Thyroid gland (tissue), 4 donors: ENCODE results near the gene ZNF799. TPM values are rescaled to one million over a fixed set of nuclear protein-coding genes. Genes with fewer than 3 reads are reported as not detected.

ENCODE experiments used
- DNase-seq, 2 donors: peaks; one replicate each; pipeline ENCODE4 v3.0.0-alpha.2; 2019
- H3K27ac ChIP-seq, 3 donors: fragments of 200-600 bp; sonication (generic); 1 replicate in 2 of 3; 2 replicates in 1 of 3; pipeline ENCODE4 v1.5.1; 2016 to 2019; ENCODE audit warnings: mild to moderate bottlenecking in 1 of 3, moderate library complexity in 1 of 3
- H3K27me3 ChIP-seq: fragments of 200-600 bp; sonication (generic); one replicate; pipeline ENCODE4 v1.5.1; 2019
- H3K36me3 ChIP-seq, 2 donors: fragments of 200-600 bp; sonication (generic); one replicate each; pipeline ENCODE4 v1.5.1; 2016 to 2019
- H3K4me1 ChIP-seq, 2 donors: fragments of 200-600 bp; sonication (generic); one replicate each; pipeline ENCODE4 v1.5.1; 2017 to 2019
- H3K4me3 ChIP-seq, 3 donors: fragments of 200-600 bp; sonication (generic); replicated peaks in 1 of 3; 1 replicate in 2 of 3; 2 replicates in 1 of 3; pipeline ENCODE4 v1.5.1; 2016; ENCODE audit warnings: mild to moderate bottlenecking in 1 of 3
- H3K9me3 ChIP-seq: fragments of 200-600 bp; sonication (generic); one replicate; pipeline ENCODE4 v1.5.1; 2017
- CTCF ChIP-seq, 6 experiments: fragments of 200-600 bp in 3 of 6; fragments of 450-650 bp in 3 of 6; sonication (generic) in 3 of 6; IDR thresholded peaks; one replicate each; pipeline ENCODE4 v1.5.1; 2016 to 2019; ENCODE audit warnings: antibody characterized with exemption in 6 of 6, mild to moderate bottlenecking in 2 of 6, inconsistent platforms in 1 of 6, moderate library complexity in 1 of 6
- POLR2A ChIP-seq, 2 donors: fragments of 450-650 bp; IDR thresholded peaks; one replicate each; pipeline ENCODE4 v1.6.1; 2017; ENCODE audit warnings: antibody characterized with exemption in 2 of 2, mild to moderate bottlenecking in 2 of 2, moderate library complexity in 1 of 2
- WGBS, 2 donors: methylation state at CpG; one replicate each; pipeline ENCODE4 v1.1.5; 2017; 5-methylcytosine and 5-hydroxymethylcytosine counted together
- intact Hi-C: fragments of 100-400 bp; cut with DNase I; formaldehyde crosslinking; loops from one replicate; pipeline ENCODE4 v1.15.1; 2023
- small RNA-seq: library from RNA; depleted of rRNA; stranded (forward); fragments of <200 nt; gene quantifications from one replicate; pipeline ENCODE3, GENCODE V24; 2016
- total RNA-seq, 4 donors: library from RNA; depleted of rRNA; stranded (reverse); fragments of >200 nt; gene quantifications; one replicate each; pipeline ENCODE4 v1.2.3, GENCODE V29; 2016

The ZNF799 gene
- total RNA-seq, 4 donors from 2014 or later: 4.1 to 7.7 (median 5.8) TPM

GRCh38 chr19:12346896-12347295 lies 54.2 kb downstream of the ZNF799 start:
- intact Hi-C loops: no loop called here
- Histone ChIP-seq H3K9me3 (no peaks in the 10 kb centered on the region), H3K27me3 (no peaks in the 10 kb centered on the region), H3K36me3 (peaks cover 21 to 26% of the 10 kb centered on the region in 2 donors), H3K4me3 (no peak overlapping the region), H3K4me1 (no peaks in the 10 kb centered on the region), H3K27ac (no peak overlapping the region)
- 57 to 60% methylated on average over 2 of the region's 2 CpGs for WGBS, 2 donors
- no peak for TF ChIP-seq POLR2A (IDR thresholded peaks at IDR 0.05)
- peak in 4 of 6 experiments; percentile 15 to 45 (median 36) for TF ChIP-seq CTCF (IDR thresholded peaks at IDR 0.05)
- DNase-seq: peak; percentile 15 to 18

GRCh38 chr19:12345197-12345596 lies 55.9 kb downstream of the ZNF799 start:
- peaks cover 7 to 10% of the 10 kb centered on the region in 2 donors for H3K36me3 ChIP-seq
- H3K27me3 ChIP-seq: no peaks in the 10 kb centered on the region
- intact Hi-C loops: no loop called here
- H3K4me3 ChIP-seq: no peak overlapping the region
- no peak for TF ChIP-seq POLR2A (IDR thresholded peaks at IDR 0.05)
- TF ChIP-seq CTCF (IDR thresholded peaks at IDR 0.05): no peak
- DNase-seq: no peak
- no peaks in the 10 kb centered on the region for H3K4me1 ChIP-seq
- H3K27ac ChIP-seq: no peak overlapping the region
- no peaks in the 10 kb centered on the region for H3K9me3 ChIP-seq
- WGBS, 2 donors: 92 to 98% methylated on average over 1 of the region's 1 CpG

Small RNA genes within 50 kb of the gene (small RNA-seq; reads per million reads assigned to genes)
- gene RPS29P23: not detected

Other genes starting within 250 kb of the ZNF799 start
- 10 to 100 TPM in 3 of 4 donors, 1 to 10 TPM in 1; 5.5 to 12.2 (median 11.5) TPM for gene ZNF625, start 244.5 kb downstream of the ZNF799 start, total RNA-seq
- 10 to 100 TPM; 17.6 to 30.2 (median 19.1) TPM for gene ZNF136, start 238.2 kb downstream of the ZNF799 start, total RNA-seq
- 10 to 100 TPM; 13.7 to 24.6 (median 19.2) TPM for gene ZNF44, start 106.4 kb downstream of the ZNF799 start, total RNA-seq
- 10 to 100 TPM in 3 of 4 donors, 1 to 10 TPM in 1; 9.9 to 13.7 (median 11.7) TPM for gene ZNF563, start 67.6 kb downstream of the ZNF799 start, total RNA-seq
- gene ZNF442, start 35.6 kb downstream of the ZNF799 start, total RNA-seq: 1 to 10 TPM; 3.4 to 6.3 (median 4.3) TPM
- 1 to 10 TPM; 4.2 to 7.0 (median 5.0) TPM for gene ZNF443, start 39.8 kb upstream of the ZNF799 start, total RNA-seq
- gene ZNF709, start 83.5 kb upstream of the ZNF799 start, total RNA-seq: 1 to 10 TPM; 7.6 to 9.4 (median 8.7) TPM
- 10 to 100 TPM; 19.4 to 27.3 (median 23.9) TPM for gene ZNF564, start 150.2 kb upstream of the ZNF799 start, total RNA-seq
- 10 to 100 TPM; 11.3 to 28.9 (median 17.5) TPM for gene ZNF490, start 209.5 kb upstream of the ZNF799 start, total RNA-seq
- 10 to 100 TPM; 37.8 to 44.9 (median 39.5) TPM for gene ZNF791, start 209.6 kb upstream of the ZNF799 start, total RNA-seq